CD8-positive, alpha-beta memory T cell (primary cell): Measurements from ENCODE around the gene HYLS1. TPM values are rescaled to one million over a fixed set of nuclear protein-coding genes. Genes with fewer than 3 reads are reported as not detected.

Experiments used
- CTCF ChIA-PET: fragments of 350-600 bp; sonication (Branson Sonifier 250); formaldehyde crosslinking; loops from one replicate; lab custom pipeline; 2021; ENCODE audit warnings: antibody characterized with exemption; lab: Charles Lee
- POLR2A ChIA-PET: fragments of 350-600 bp; sonication (Branson Sonifier 250); formaldehyde crosslinking; loops from one replicate; lab custom pipeline; 2021; ENCODE audit warnings: antibody characterized with exemption; lab: Charles Lee
- DNase-seq, 5 donors: peaks; one replicate each; pipeline versions ENCODE4 v3.0.0 to v3.0.0-alpha.2; 2020 to 2022; ENCODE audit warnings: mixed read lengths in 1 of 5
- H3K27ac ChIP-seq: one replicate; pipeline ENCODE4 v1.7.0; 2013; ENCODE audit warnings: low read depth, mild to moderate bottlenecking, low read length, moderate library complexity
- H3K27me3 ChIP-seq: 2 replicates; pipeline ENCODE4 v1.7.0; 2013; ENCODE audit warnings: low read length, mild to moderate bottlenecking; ENCODE audit not compliant: insufficient read depth, poor library complexity, severe bottlenecking
- H3K36me3 ChIP-seq: 2 replicates; pipeline ENCODE4 v1.7.0; 2013; ENCODE audit warnings: mild to moderate bottlenecking, low read length, moderate library complexity; ENCODE audit not compliant: insufficient read depth
- H3K4me1 ChIP-seq: 2 replicates; pipeline ENCODE4 v1.7.0; 2013; ENCODE audit warnings: mild to moderate bottlenecking, low read length, moderate library complexity; ENCODE audit not compliant: insufficient read depth
- H3K4me3 ChIP-seq: 2 replicates; pipeline ENCODE4 v1.7.0; 2013; ENCODE audit warnings: mild to moderate bottlenecking, low read length
- H3K9me3 ChIP-seq: 2 replicates; pipeline ENCODE4 v1.7.0; 2013; ENCODE audit warnings: mild to moderate bottlenecking, low read length
- H3K27ac Mint-ChIP-seq, 8 donors: one replicate each; pipeline ENCODE4 v1.8.0; 2020 to 2021; ENCODE audit warnings: mixed read lengths in 8 of 8, mild to moderate bottlenecking in 6 of 8, inconsistent platforms in 3 of 8, moderate library complexity in 3 of 8
- H3K27me3 Mint-ChIP-seq, 2 donors: one replicate each; pipeline ENCODE4 v1.8.0; 2020 to 2021; ENCODE audit warnings: mixed read lengths in 2 of 2, mild to moderate bottlenecking in 1 of 2, moderate library complexity in 1 of 2
- H3K36me3 Mint-ChIP-seq, 3 donors: one replicate each; pipeline ENCODE4 v1.8.0; 2020 to 2021; ENCODE audit warnings: mixed read lengths in 3 of 3, inconsistent platforms in 1 of 3, mild to moderate bottlenecking in 1 of 3
- H3K4me1 Mint-ChIP-seq, 3 donors: one replicate each; pipeline ENCODE4 v1.8.0; 2020 to 2021; ENCODE audit warnings: mixed read lengths in 3 of 3, inconsistent platforms in 1 of 3, mild to moderate bottlenecking in 1 of 3
- H3K4me3 Mint-ChIP-seq, 7 donors: one replicate each; pipeline ENCODE4 v1.8.0; 2020 to 2021; ENCODE audit warnings: mixed read lengths in 7 of 7, mild to moderate bottlenecking in 6 of 7, moderate library complexity in 4 of 7, inconsistent platforms in 2 of 7
- H3K9me3 Mint-ChIP-seq, 5 donors: one replicate each; pipeline ENCODE4 v1.8.0; 2020 to 2022; ENCODE audit warnings: mixed read lengths in 5 of 5, mild to moderate bottlenecking in 3 of 5, moderate library complexity in 2 of 5, inconsistent platforms in 1 of 5
- polyA plus RNA-seq: library from polyadenylated mRNA; unstranded; fragments of 300-500 nt; fragmentation: Illumina TruSeq; gene quantifications from one replicate; pipeline ENCODE4 v1.2.3, GENCODE V29; 2021
- total RNA-seq, 2 experiments: library from RNA; stranded (reverse); gene quantifications; one replicate each; pipeline ENCODE4 v1.2.3, GENCODE V29; 2021

Gene HYLS1
- total and polyA plus RNA-seq, 3 experiments from 2014 or later, result 6.9 to 8.1 (median 7.3) TPM

GRCh38 chr11:125890447-125891100, 3.1 kb downstream of the HYLS1 start:
- CTCF ChIA-PET, result interaction anchor here (1.1 kb wide), 1 partner anchor 9 kb away, joined by 3 read pairs; no protein-coding TSS in a partner anchor
- peak overlapping the region in 4 of 7 donors; percentile 19 to 66 (median 57) for H3K4me3 Mint-ChIP-seq

DNA sequence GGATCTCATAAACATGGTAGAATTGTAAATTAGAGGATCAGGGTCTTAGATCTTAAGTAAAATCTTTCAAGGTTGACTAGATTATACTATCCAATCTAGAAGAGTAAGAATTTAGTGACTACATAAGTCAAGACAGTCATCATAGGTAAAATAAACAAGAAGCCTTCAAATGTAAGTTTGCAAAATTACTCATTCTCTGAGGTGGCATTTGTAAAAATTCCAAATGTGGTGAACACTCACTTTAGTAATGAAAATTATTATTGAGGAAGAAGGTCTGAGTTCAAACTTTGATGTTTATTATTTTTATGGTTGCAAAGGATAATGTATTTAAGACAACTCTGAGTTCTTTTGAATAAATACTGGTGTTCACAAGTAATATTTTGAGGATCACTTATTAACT, 4.6 kb downstream of the HYLS1 start:
- DNase-seq, result no peak
- H3K27ac Mint-ChIP-seq, result no peak overlapping the region
- ChIA-PET POLR2A (no interaction called here), CTCF (interaction anchor here (0.6 kb wide), 1 partner anchor 419 kb away, joined by 3 read pairs; no protein-coding TSS in a partner anchor)
- H3K4me1 Mint-ChIP-seq, result peaks cover 29 to 42% (median 35%) of the 10 kb centered on the region in 3 donors
- peaks cover 6 to 53% (median 8%) of the 10 kb centered on the region in 3 donors for H3K36me3 Mint-ChIP-seq
- H3K27ac ChIP-seq, result no peak overlapping the region
- no peaks in the 10 kb centered on the region for H3K27me3 ChIP-seq
- no peak overlapping the region for H3K4me3 ChIP-seq
- no peaks in the 10 kb centered on the region for H3K9me3 ChIP-seq
- H3K4me3 Mint-ChIP-seq, result peak overlapping the region in 1 of 7 donors; percentile 26
- H3K9me3 Mint-ChIP-seq, result peaks cover 0 to 4% (median 2%) of the 10 kb centered on the region in 5 donors
- peaks cover 0 to 4% of the 10 kb centered on the region in 2 donors for H3K27me3 Mint-ChIP-seq
- peaks cover 11% of the 10 kb centered on the region for H3K4me1 ChIP-seq
- H3K36me3 ChIP-seq, result peaks cover 10% of the 10 kb centered on the region

More at GRCh38 chr11:125890447-125891100, 3.1 kb downstream of the HYLS1 start:
- H3K4me1 ChIP-seq, result peaks cover 11% of the 10 kb centered on the region
- peaks cover 0 to 4% of the 10 kb centered on the region in 2 donors for H3K27me3 Mint-ChIP-seq
- H3K27me3 ChIP-seq, result no peaks in the 10 kb centered on the region
- peaks cover 10% of the 10 kb centered on the region for H3K36me3 ChIP-seq
- H3K9me3 ChIP-seq, result no peaks in the 10 kb centered on the region
- H3K9me3 Mint-ChIP-seq, result peaks cover 0 to 4% (median 2%) of the 10 kb centered on the region in 5 donors
- POLR2A ChIA-PET, result no interaction called here
- H3K27ac ChIP-seq, result no peak overlapping the region
- DNase-seq, result no peak
- peaks cover 6 to 48% (median 8%) of the 10 kb centered on the region in 3 donors for H3K36me3 Mint-ChIP-seq
- peak overlapping the region in 1 of 8 donors; percentile 11 for H3K27ac Mint-ChIP-seq
- no peak overlapping the region for H3K4me3 ChIP-seq
- H3K4me1 Mint-ChIP-seq, result peaks cover 29 to 39% (median 34%) of the 10 kb centered on the region in 3 donors

DNA sequence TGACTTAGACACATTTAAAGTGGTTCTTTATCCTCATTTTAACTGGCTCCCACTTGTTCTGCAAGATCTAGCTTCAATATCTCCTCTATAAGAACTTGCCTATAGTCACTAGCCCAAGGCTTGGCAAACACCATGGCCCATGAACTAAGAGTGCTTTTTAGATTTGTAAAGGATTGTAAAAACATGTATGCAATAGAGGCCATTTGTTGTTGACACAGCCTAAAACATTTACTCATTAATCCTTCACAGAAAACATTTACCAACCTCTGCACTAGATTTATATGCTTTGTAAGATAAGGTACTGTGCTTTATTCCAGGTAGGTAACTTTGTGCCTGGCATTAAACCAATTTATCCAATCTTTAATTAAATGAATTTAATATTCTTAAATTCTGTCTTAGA, 5.5 kb downstream of the HYLS1 start:
- peaks cover 11% of the 10 kb centered on the region for H3K4me1 ChIP-seq
- POLR2A ChIA-PET, result no interaction called here
- CTCF ChIA-PET, result no interaction called here
- Mint-ChIP-seq H3K36me3 (peaks cover 8 to 50% (median 8%) of the 10 kb centered on the region in 3 donors), H3K4me1 (peaks cover 31 to 43% (median 36%) of the 10 kb centered on the region in 3 donors), H3K9me3 (no peaks in the 10 kb centered on the region), H3K27ac (peak overlapping the region in 3 of 8 donors; percentile 38 to 69 (median 51)), H3K4me3 (peak overlapping the region in 1 of 7 donors; percentile 26), H3K27me3 (no peaks in the 10 kb centered on the region)
- no peak overlapping the region for H3K27ac ChIP-seq
- H3K4me3 ChIP-seq, result no peak overlapping the region
- DNase-seq, result no peak
- no peaks in the 10 kb centered on the region for H3K9me3 ChIP-seq
- peaks cover 10% of the 10 kb centered on the region for H3K36me3 ChIP-seq
- no peaks in the 10 kb centered on the region for H3K27me3 ChIP-seq

DNA sequence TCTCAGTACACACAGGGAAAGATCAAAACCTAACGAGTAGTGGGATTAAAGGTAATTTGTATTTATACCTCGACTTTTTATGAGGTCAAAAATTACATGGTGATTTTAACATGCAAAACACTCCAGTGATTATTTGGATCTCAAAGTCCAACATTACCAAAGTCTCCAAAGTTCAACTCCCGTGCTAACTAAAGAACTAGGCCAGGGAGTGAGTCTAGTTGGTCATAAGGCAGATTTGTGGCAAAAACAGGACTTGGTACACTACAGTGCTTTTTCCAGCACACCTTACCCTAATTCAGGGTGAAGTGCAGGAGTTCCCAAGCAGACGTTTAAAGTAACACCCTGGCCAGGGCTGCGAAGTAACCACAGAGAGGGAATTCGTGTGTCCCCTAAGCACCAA, 14.4 kb downstream of the HYLS1 start:
- no peak for DNase-seq
- peak overlapping the region in 6 of 8 donors; percentile 8 to 87 (median 54) for H3K27ac Mint-ChIP-seq
- CTCF ChIA-PET, result no interaction called here

DNA sequence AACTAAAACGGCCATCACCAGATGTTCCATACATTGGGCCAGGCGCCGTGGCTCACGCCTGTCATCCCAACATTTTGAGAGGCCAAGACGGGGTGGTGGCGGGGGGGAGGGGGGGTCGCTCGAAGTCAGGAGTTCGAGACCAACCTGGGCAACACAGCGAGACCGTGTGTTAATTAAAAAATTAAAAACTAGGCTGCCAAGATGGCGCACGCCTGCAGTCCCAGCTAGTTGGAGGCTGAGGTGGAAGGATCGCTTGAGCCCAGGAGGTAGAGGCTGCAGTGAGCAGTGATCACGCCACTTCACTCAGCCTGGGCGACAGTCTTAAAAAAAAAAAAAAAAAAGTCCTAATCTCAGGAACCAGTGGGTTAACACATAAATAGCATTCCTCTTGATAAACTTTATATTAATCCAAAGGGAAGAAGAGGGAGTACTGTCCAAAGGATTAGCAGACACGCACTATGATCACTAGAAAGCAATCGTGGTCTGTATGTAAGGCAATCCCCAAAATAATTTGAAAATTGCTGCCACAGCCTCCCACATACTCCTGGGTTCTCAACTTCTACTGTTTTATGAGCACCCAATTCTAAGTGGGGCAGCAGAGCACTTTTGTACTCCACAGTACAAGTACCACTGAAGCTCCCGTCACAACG, 14.9 kb downstream of the HYLS1 start:
- no peak for DNase-seq
- Histone ChIP-seq H3K9me3 (no peaks in the 10 kb centered on the region), H3K4me1 (peaks cover 20% of the 10 kb centered on the region), H3K27ac (peak overlapping the region; percentile 70), H3K27me3 (peaks cover 18% of the 10 kb centered on the region), H3K4me3 (peak overlapping the region; percentile 74), H3K36me3 (peaks cover 7% of the 10 kb centered on the region)
- Mint-ChIP-seq H3K36me3 (peaks cover 6 to 26% (median 10%) of the 10 kb centered on the region in 3 donors), H3K9me3 (peaks cover 0 to 3% (median 0%) of the 10 kb centered on the region in 5 donors), H3K27ac (peak overlapping the region; percentile 84 to 96 (median 92)), H3K4me1 (peaks cover 36 to 58% (median 52%) of the 10 kb centered on the region in 3 donors), H3K27me3 (peaks cover 27 to 29% of the 10 kb centered on the region in 2 donors), H3K4me3 (peak overlapping the region; percentile 90 to 98 (median 96))
- CTCF ChIA-PET, result interaction anchor here (0.7 to 2.1 kb wide), 3 partner anchors 15 to 333 kb away, joined by 3 to 12 read pairs (median 3); partner anchors contain the start of genes EI24 and HYLS1
- POLR2A ChIA-PET, result interaction anchor here (2.3 kb wide), 1 partner anchor 15 kb away, joined by 25 read pairs; the partner anchor contains the start of gene HYLS1

More for the DNA sequence above, 14.4 kb downstream of the HYLS1 start:
- Mint-ChIP-seq H3K4me1 (peaks cover 40 to 63% (median 57%) of the 10 kb centered on the region in 3 donors), H3K4me3 (peak overlapping the region; percentile 58 to 97 (median 76)), H3K36me3 (peaks cover 6 to 26% (median 10%) of the 10 kb centered on the region in 3 donors), H3K9me3 (peaks cover 0 to 3% (median 0%) of the 10 kb centered on the region in 5 donors), H3K27me3 (peaks cover 25 to 27% of the 10 kb centered on the region in 2 donors)
- H3K4me1 ChIP-seq, result peaks cover 20% of the 10 kb centered on the region
- peaks cover 18% of the 10 kb centered on the region for H3K27me3 ChIP-seq
- no peak overlapping the region for H3K27ac ChIP-seq
- peaks cover 7% of the 10 kb centered on the region for H3K36me3 ChIP-seq
- no peak overlapping the region for H3K4me3 ChIP-seq
- no peaks in the 10 kb centered on the region for H3K9me3 ChIP-seq
- POLR2A ChIA-PET, result no interaction called here

- CTCF ChIA-PET, result interaction anchor here (0.7 to 2.1 kb wide), 6 partner anchors 8 to 333 kb away, joined by 3 to 12 read pairs (median 3); partner anchors contain the start of genes EI24 and HYLS1
- Histone ChIP-seq H3K4me3 (peak within 1 kb of the TSS; percentile 74), H3K4me1 (peaks cover 20% of the 10 kb centered on the region), H3K36me3 (peaks cover 7% of the 10 kb centered on the region), H3K9me3 (no peaks in the 10 kb centered on the region), H3K27ac (peak within 1 kb of the TSS; percentile 70), H3K27me3 (peaks cover 18% of the 10 kb centered on the region)
- Mint-ChIP-seq H3K9me3 (peaks cover 0 to 3% (median 0%) of the 10 kb centered on the region in 5 donors), H3K4me1 (peaks cover 31 to 53% (median 47%) of the 10 kb centered on the region in 3 donors), H3K27me3 (peaks cover 27 to 36% of the 10 kb centered on the region in 2 donors), H3K27ac (peak within 1 kb of the TSS; percentile 84 to 96 (median 92)), H3K36me3 (peaks cover 6 to 22% (median 7%) of the 10 kb centered on the region in 3 donors), H3K4me3 (peak within 1 kb of the TSS; percentile 90 to 98 (median 96))
- peak; percentile 74 to 89 (median 79) for DNase-seq
- POLR2A ChIA-PET, result interaction anchor here (2.3 kb wide), 1 partner anchor 16 kb away, joined by 25 read pairs; the partner anchor contains the start of gene HYLS1
These were observed 15.7 kb downstream of the HYLS1 start, which contains the start of gene PUS3 for GRCh38 chr11:125902927-125903710. Gene PUS3, minus strand, starts transcription at chr11:125903206. Its CDS starts 6,922 bp downstream, at chr11:125896284.
